Fibroblast of the aortic adventitia (primary cell): ENCODE results near the gene CCP110. TPM values are rescaled to one million over a fixed set of nuclear protein-coding genes. Genes with fewer than 3 reads are reported as not detected.
A peak's percentile ranks its signal among the peaks of the same experiment; 100 is the strongest.

Experiments
- DNase-seq: peaks from one replicate; pipeline ENCODE4 v3.0.0-alpha.2; 2010; ENCODE audit warnings: low read depth
- H3K4me3 ChIP-seq: 2 replicates; pipeline ENCODE4 v1.5.1; 2011; ENCODE audit warnings: low read depth, mild to moderate bottlenecking, control low read depth, low read length, moderate library complexity
- total RNA-seq: library from RNA; depleted of rRNA; stranded (reverse); fragments of >200 nt; gene quantifications from 2 replicates; pipeline ENCODE4 v1.2.3, GENCODE V29; 2012; ENCODE audit warnings: low replicate concordance
- TF ChIP-seq, protein P1 (sequence below): IDR thresholded peaks from 2 replicates; pipeline ENCODE4 v1.5.1; 2011; ENCODE audit warnings: mild to moderate bottlenecking, low read length, control low read depth, inconsistent platforms; ENCODE audit not compliant: insufficient read depth

CCP110 gene
- total RNA-seq, 1 donor: 23.3 TPM

DNA sequence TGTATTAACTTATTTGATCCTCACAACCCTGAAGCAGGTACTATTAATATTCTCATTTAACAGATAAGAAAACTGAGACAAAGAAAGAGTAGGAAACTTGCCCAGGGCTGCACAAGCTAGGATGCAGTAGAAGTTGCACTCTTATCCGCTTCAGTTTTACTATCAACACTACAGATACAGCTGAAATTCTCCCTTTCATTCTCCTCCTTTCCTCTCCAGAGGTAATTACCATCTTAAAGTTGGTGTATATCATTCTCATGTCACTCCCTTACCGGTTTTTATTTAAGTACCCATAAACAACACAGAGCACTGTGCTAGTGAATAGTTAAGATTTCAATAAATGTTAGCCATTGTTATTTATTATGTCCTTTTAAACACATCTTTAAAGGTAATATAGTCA lies 5.4 kb upstream of the CCP110 start:
- no peak overlapping the region for H3K4me3 ChIP-seq
- DNase-seq: no peak
- TF ChIP-seq, protein P1, sequence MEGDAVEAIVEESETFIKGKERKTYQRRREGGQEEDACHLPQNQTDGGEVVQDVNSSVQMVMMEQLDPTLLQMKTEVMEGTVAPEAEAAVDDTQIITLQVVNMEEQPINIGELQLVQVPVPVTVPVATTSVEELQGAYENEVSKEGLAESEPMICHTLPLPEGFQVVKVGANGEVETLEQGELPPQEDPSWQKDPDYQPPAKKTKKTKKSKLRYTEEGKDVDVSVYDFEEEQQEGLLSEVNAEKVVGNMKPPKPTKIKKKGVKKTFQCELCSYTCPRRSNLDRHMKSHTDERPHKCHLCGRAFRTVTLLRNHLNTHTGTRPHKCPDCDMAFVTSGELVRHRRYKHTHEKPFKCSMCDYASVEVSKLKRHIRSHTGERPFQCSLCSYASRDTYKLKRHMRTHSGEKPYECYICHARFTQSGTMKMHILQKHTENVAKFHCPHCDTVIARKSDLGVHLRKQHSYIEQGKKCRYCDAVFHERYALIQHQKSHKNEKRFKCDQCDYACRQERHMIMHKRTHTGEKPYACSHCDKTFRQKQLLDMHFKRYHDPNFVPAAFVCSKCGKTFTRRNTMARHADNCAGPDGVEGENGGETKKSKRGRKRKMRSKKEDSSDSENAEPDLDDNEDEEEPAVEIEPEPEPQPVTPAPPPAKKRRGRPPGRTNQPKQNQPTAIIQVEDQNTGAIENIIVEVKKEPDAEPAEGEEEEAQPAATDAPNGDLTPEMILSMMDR: no peak

DNA sequence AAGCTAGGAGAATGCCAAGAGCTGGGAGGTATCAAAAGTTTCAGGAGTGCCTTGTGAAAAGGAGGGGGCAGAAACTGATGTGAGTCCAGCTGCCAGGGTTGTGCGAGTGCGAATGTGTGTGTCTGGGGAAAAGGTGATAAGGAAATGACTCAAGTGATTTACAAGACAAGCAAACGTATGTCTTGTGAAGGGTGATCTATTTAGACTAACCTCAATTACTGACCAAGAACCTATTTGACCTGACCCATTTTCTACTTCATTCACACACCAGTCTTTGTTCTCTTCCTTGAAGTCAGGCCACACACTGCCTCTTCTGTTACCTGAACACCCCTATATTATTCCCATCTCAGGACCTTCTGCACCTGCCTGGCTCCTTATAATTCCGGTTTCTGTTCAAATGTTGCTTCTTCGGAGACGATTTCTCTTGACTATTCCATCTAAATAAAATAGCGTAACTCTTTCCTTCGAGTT lies 2.8 kb upstream of the CCP110 start:
- TF ChIP-seq, protein P1: no peak
- peak overlapping the region; percentile 95 for H3K4me3 ChIP-seq
- peak; percentile 43 for DNase-seq

DNA sequence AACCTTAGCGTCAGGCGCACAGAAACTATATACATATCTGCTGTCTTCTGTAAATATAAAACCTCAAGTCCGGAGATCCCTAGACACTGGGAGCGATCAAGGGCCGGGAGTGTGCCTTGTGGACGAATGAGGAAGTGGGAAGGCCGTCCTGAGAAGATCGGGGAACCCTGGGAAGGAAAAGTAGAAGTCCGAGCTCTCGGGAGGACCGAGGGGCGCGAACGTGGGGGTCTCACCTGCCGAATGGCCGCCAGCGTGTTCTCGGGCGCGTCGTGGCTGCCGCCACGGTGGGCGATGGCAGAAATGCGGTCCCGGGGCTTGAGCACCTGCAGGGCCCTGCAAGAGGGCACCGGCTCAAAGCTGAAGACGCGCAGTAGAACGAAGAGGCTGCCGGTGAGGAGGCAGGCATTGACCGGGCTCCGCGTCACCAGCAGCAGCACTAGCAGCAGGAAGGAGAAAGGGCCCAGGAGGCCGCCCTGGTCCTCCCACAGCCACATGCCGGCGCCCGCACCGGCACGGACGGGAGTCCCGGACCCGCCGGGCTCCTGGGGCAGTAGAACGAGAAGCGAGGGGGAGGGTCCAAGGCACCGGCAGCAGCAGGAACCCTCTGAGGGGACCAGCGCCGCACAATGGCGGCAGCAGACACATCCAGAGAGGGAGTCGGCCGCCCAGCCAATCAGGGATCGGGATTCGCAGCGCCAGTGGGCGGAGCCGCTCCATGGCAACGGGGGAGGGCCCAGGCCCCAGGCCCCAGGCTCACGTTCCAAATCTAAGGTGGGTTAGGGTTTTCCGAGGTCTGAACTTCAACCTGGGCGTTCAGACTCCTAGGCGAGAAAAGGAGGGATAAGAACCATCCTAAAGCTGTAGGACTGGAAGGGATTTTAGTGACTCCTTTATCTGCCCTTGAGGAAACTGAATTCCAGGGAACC lies 2.0 kb upstream of the CCP110 start, which contains the start of gene GDE1:
GDE1 (minus strand) TSS at position 628 of the 926 bp plus-strand sequence; CDS start at position 494, 134 bp downstream.
- peak; percentile 83 for DNase-seq
- peak within 1 kb of the TSS; percentile 95 for H3K4me3 ChIP-seq
- TF ChIP-seq, protein P1: peak; percentile 46

DNA sequence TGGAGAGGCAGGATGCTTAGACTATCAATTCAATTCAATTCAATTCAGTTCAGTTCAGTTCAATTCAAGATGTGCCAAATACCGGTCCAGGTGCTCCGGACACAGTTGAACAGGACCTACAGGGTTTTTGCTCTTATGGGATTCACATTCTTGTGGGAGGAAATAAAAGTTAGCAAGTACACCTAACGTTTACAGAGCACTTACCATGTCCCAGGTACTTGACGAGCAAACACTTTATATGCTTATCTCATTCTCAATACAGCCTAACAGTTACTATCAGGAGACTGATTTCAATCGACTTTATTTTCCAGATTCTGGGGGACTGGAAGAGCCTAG lies 1.4 kb upstream of the CCP110 start:
- H3K4me3 ChIP-seq: no peak overlapping the region
- TF ChIP-seq, protein P1: no peak
- no peak for DNase-seq

DNA sequence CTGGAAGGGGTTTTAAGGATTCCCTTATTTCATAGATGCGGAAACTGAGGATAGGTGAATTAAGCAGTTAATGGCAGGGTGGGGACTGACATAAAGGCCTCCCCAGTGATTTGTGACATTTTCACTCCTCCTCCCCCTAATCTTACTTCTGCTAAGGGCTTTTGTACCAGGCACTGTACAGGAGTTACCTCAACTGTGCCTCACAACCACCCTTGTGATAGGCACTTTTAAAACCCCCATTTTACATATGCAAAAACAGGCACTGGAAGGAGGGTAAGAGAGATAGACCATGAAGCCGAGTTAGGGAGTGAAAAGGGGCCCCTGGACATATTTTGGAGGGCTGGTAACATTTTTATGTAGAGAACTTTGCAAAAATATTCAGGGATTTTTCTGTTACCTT lies 982 bp upstream of the CCP110 start:
- TF ChIP-seq, protein P1: no peak
- no peak overlapping the region for H3K4me3 ChIP-seq
- DNase-seq: no peak

DNA sequence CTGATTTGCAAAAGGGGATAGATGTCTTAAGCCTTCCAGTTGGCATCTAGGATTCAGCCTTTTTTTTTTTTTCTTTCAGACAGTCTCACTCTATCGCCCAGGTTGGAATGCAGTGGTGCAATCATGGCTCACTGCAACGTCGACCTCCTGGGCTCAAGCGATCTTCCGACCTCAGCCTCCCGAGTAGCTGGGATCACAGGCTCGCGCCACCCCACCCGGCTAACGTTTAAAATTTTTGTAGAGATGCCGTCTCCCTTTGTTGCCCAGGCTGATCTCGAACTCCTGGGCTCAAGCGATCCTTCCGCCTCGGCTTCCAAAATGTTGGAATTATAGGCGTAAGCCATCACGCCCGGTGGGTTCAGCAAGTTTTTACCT lies 571 bp upstream of the CCP110 start:
- TF ChIP-seq, protein P1: no peak
- no peak for DNase-seq
- H3K4me3 ChIP-seq: no peak overlapping the region
